ENCODE data around the gene MYO3B.

DNA sequence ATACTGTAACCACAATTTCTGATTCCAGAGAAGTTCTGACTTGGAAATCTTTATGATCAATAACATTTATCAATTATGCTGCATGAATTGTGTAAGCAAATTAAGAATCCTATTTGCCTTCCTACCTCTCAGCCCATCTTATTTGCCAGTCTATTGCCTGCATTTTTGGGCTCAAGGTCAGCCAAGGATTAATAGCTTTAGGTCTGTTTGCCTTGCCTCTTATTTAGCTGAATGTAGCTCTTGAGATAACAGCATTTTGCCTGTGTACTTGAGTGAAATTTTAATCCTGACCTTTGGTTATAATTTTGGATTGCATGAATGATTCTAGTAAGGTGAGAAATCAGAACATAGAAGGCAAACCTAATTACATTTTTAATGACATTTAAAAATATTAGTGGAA, 51.2 kb downstream of the MYO3B start:
- TF ChIP-seq, protein P1, sequence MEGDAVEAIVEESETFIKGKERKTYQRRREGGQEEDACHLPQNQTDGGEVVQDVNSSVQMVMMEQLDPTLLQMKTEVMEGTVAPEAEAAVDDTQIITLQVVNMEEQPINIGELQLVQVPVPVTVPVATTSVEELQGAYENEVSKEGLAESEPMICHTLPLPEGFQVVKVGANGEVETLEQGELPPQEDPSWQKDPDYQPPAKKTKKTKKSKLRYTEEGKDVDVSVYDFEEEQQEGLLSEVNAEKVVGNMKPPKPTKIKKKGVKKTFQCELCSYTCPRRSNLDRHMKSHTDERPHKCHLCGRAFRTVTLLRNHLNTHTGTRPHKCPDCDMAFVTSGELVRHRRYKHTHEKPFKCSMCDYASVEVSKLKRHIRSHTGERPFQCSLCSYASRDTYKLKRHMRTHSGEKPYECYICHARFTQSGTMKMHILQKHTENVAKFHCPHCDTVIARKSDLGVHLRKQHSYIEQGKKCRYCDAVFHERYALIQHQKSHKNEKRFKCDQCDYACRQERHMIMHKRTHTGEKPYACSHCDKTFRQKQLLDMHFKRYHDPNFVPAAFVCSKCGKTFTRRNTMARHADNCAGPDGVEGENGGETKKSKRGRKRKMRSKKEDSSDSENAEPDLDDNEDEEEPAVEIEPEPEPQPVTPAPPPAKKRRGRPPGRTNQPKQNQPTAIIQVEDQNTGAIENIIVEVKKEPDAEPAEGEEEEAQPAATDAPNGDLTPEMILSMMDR (conservative IDR thresholded peaks at IDR 0.05; ENCODE audit: low read depth, low read length): no peak
- no peak for TF ChIP-seq EZH2 (IDR thresholded peaks at IDR 0.05; ENCODE audit: borderline replicate concordance, low read depth, low read length, poor library complexity, severe bottlenecking)
